Osteocyte (in vitro differentiated cells): ENCODE measurements around the gene DHRS1. TPM values are rescaled to one million over a fixed set of nuclear protein-coding genes. Genes with fewer than 3 reads are reported as not detected.

Experiments used
- DNase-seq: peaks from one replicate; pipeline ENCODE4 v3.0.0; 2021; ENCODE audit warnings: mixed read lengths; ENCODE audit not compliant: unreplicated experiment; ENCODE audit errors: extremely low spot score
- H3K27ac Mint-ChIP-seq: one replicate; pipeline ENCODE4 v1.8.0; 2021; ENCODE audit warnings: mild to moderate bottlenecking, mixed read lengths; ENCODE audit not compliant: unreplicated experiment
- H3K27me3 Mint-ChIP-seq: one replicate; pipeline ENCODE4 v1.8.0; 2021; ENCODE audit warnings: mixed read lengths; ENCODE audit not compliant: unreplicated experiment
- H3K36me3 Mint-ChIP-seq: one replicate; pipeline ENCODE4 v1.8.0; 2021; ENCODE audit warnings: mixed read lengths; ENCODE audit not compliant: unreplicated experiment
- H3K4me1 Mint-ChIP-seq: one replicate; pipeline ENCODE4 v1.8.0; 2021; ENCODE audit warnings: mixed read lengths; ENCODE audit not compliant: unreplicated experiment
- H3K4me3 Mint-ChIP-seq: one replicate; pipeline ENCODE4 v1.8.0; 2021; ENCODE audit warnings: mild to moderate bottlenecking, moderate library complexity, mixed read lengths; ENCODE audit not compliant: unreplicated experiment
- H3K9me3 Mint-ChIP-seq: one replicate; pipeline ENCODE4 v1.8.0; 2021; ENCODE audit warnings: mixed read lengths; ENCODE audit not compliant: unreplicated experiment
- total RNA-seq: library from RNA; stranded (reverse); gene quantifications from 2 replicates; pipeline ENCODE4 v1.2.1, GENCODE V29; 2021
- TF ChIP-seq, protein P1 (sequence below): fragments of 200-600 bp; sonication (generic); IDR thresholded peaks from 2 replicates; pipeline ENCODE4 v1.5.0; 2021; ENCODE audit warnings: antibody characterized with exemption, mild to moderate bottlenecking, moderate library complexity

DHRS1 gene
- total RNA-seq, 1 donor from 2014 or later = 27.0 TPM

DNA sequence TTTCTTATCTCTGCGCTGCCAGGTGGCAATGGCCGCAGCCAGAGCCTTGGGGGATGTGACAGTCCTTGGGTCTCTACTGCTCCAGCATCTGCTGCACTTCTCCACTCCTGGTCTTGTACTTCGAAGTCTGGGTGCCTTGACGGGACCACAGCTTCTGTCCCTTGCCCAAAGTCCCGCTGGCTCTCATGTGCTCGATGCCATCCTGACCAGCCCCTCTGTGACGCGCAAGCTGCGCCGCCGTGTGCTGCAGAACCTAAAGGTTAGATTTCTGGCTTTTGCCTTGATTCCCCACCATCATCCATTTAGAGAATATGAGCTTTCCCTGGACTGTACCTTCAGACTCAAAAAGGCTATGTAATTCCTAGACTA is 4.4 kb upstream of the DHRS1 start:
- H3K9me3 Mint-ChIP-seq = no peaks in the 10 kb centered on the region
- H3K27ac Mint-ChIP-seq = no peak overlapping the region
- no peaks in the 10 kb centered on the region for H3K27me3 Mint-ChIP-seq
- H3K36me3 Mint-ChIP-seq = peaks cover 34% of the 10 kb centered on the region
- H3K4me3 Mint-ChIP-seq = no peak overlapping the region
- peaks cover 22% of the 10 kb centered on the region for H3K4me1 Mint-ChIP-seq
- no peak for DNase-seq
- TF ChIP-seq, protein P1, sequence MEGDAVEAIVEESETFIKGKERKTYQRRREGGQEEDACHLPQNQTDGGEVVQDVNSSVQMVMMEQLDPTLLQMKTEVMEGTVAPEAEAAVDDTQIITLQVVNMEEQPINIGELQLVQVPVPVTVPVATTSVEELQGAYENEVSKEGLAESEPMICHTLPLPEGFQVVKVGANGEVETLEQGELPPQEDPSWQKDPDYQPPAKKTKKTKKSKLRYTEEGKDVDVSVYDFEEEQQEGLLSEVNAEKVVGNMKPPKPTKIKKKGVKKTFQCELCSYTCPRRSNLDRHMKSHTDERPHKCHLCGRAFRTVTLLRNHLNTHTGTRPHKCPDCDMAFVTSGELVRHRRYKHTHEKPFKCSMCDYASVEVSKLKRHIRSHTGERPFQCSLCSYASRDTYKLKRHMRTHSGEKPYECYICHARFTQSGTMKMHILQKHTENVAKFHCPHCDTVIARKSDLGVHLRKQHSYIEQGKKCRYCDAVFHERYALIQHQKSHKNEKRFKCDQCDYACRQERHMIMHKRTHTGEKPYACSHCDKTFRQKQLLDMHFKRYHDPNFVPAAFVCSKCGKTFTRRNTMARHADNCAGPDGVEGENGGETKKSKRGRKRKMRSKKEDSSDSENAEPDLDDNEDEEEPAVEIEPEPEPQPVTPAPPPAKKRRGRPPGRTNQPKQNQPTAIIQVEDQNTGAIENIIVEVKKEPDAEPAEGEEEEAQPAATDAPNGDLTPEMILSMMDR = no peak

DNA sequence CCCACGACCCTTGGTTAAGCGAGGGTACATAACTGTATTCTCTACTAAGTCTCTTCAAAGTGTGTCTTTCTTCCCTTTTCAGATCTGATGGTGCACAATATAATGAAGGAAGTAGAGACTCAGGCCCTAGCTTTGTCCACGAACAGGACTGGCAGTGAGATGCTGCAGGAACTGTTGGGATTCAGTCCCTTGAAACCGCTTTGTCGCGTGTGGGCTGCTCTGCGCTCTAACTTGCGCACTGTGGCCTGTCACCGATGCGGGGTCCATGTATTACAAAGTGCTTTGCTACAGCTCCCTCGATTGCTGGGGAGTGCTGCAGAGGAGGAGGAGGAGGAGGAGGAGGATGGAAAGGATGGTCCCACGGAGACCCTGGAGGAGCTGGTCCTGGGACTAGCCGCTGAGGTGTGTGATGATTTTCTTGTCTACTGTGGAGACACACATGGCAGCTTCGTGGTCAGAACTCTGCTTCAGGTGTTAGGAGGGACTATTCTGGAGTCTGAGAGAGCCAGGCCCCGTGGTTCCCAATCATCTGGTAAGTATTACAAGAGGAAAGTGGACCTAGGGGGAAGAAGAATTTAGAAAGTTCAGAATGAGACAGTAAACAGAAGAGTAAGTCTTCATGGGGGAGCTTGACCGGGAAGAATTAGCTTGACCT is 873 bp upstream of the DHRS1 start:
- DNase-seq = no peak
- peak overlapping the region; percentile 82 for H3K27ac Mint-ChIP-seq
- no peaks in the 10 kb centered on the region for H3K27me3 Mint-ChIP-seq
- TF ChIP-seq, protein P1 = no peak
- no peaks in the 10 kb centered on the region for H3K9me3 Mint-ChIP-seq
- peak overlapping the region; percentile 89 for H3K4me3 Mint-ChIP-seq
- H3K36me3 Mint-ChIP-seq = peaks cover 25% of the 10 kb centered on the region
- H3K4me1 Mint-ChIP-seq = peaks cover 30% of the 10 kb centered on the region

DNA sequence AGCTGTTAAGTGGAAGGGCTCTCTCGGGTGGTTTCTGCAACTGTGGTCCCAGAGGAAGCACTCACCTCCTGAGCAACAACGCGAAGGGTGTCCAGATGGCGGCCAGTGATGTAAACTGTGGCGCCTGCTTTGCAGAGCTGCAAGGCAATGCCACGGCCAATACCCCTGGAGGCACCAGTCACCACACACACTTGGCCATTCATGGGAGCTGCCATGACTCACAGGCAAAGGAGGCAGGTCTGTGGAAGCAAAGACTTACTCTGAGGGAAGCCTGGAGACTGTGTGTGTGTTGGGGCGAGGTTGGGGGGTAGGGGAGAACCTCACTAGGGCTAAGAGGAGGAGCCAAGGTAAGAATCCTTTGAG is 707 bp downstream of the DHRS1 start:
- peaks cover 31% of the 10 kb centered on the region for H3K4me1 Mint-ChIP-seq
- TF ChIP-seq, protein P1 = no peak
- no peak for DNase-seq
- H3K4me3 Mint-ChIP-seq = peak overlapping the region; percentile 89
- H3K9me3 Mint-ChIP-seq = no peaks in the 10 kb centered on the region
- H3K27ac Mint-ChIP-seq = peak overlapping the region; percentile 82
- no peaks in the 10 kb centered on the region for H3K27me3 Mint-ChIP-seq
- H3K36me3 Mint-ChIP-seq = peaks cover 16% of the 10 kb centered on the region

DNA sequence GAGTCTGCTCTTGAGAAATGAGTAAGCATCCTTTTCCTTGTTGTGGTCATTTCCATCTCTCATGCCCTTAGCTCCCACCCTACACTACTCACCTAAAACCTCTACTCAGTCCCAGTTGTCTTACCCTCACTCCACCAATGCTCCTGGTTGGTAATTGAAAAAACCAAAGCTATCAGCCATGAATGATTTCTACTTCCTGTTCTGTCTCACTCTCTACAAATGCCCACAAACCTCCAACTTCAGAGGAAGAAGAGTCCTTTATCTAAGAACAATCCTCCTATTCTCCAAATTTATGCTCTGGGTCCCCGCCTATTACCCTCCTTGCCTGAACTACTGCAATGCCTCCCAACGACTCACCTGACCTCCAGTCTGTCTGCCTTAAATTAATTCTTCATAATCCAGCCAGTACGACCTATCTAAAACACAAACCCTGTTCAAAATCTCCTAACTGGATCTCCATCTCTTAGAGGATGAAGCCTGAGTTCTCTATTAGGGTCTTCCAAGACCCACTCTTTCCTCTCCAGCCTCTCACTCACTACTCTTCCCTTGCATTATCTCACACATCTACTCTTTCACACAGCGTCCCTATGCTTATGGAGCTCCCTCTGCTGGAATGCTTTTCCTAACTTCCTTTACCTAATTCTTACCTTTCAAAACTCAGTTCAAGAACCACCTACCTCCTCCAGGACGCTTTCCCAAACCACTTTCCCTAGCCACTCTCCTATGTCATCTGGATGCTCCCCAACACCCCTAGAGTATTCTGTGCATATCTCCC is 2.2 kb downstream of the DHRS1 start:
- DNase-seq = no peak
- H3K27ac Mint-ChIP-seq = peak overlapping the region; percentile 54
- peaks cover 31% of the 10 kb centered on the region for H3K4me1 Mint-ChIP-seq
- no peaks in the 10 kb centered on the region for H3K9me3 Mint-ChIP-seq
- TF ChIP-seq, protein P1 = peak; percentile 55
- H3K27me3 Mint-ChIP-seq = no peaks in the 10 kb centered on the region
- peaks cover 11% of the 10 kb centered on the region for H3K36me3 Mint-ChIP-seq
- H3K4me3 Mint-ChIP-seq = peak overlapping the region; percentile 7
